Measurements from ENCODE around the gene SLX4.
A peak's percentile ranks its signal among the peaks of the same experiment; 100 is the strongest.
"Not testable (repeated sequence)": the region's sequence is repeated elsewhere in the genome, so short reads cannot be mapped to it uniquely, and the experiment has no call there.

SLX4 gene

DNA sequence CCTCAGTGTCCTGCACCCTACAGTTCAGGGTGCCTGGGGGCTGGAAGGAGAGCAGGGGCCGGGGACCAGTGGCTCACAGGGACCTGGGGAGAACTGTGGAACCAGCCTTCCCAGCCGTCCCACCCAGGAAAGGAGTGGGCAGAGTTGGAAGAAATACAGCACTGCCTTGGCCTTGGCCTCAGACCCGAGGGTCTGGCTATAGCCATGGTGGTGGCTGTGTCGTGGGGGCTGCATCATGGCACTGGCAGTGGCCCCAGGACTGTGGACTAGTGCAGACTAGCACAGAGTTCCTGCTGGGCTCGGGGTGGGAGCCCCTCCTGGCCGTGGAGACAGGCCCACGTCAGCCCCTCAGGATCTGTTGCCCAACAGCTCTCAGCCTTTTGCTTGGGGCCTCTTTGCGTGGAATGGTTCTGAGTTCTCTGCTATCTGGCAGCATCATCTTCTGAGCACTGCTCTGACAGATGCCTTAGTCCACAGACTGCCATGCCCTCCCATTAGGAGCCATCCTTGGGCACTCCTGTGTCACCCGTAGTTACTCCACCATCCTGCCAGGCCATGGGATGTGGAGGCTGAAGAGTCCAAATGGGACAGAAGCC is 30.5 kb upstream of the SLX4 start:
- no peak for DNase-seq

DNA sequence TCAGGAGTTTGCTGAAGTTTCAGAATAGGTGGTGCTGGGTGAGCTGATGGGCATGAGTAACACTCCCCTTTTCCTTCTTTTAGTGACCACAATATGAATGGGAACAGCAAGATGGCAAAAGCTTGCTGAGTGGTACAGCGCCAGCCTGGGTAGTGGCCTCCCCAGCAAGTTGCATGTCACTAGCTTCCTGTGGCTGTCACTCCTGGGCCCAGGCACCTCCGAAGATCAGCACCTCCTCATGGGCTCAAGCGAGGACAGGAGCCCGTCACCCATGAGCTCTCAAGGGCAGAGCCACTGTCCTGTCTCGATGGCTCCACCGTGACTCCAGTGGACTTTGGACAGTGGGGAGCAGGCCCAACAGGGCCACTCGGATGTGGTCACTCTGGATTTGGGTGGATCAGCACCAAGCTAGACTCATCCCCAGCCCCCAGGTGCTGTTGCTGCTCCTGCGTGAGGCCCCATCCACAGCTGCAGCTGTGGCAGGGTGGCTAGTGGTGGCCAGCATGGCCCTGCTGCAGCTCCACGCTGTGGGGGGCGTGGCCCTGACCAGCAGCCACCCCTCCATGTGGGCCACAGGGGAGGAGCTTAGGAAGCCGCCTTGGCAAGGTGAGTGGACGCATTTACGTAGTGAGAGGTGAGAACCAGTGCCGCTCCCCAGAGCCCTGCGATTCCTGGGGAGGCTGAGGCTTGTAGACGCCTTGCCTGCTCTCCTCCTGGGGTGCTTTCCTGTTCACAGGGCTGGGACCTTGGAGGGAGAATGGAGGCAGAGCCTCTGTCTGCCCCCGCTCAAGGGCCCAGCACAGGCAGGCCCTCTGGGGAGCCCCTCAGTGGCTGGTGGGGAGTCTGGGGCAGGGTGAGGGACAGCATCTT is 29.5 kb upstream of the SLX4 start:
- DNase-seq: no peak

GRCh38 chr16:3640207-3640606 is 28.8 kb upstream of the SLX4 start:
- no peak for DNase-seq

GRCh38 chr16:3638916-3639644 is 27.7 kb upstream of the SLX4 start:
- no peak for DNase-seq

DNA sequence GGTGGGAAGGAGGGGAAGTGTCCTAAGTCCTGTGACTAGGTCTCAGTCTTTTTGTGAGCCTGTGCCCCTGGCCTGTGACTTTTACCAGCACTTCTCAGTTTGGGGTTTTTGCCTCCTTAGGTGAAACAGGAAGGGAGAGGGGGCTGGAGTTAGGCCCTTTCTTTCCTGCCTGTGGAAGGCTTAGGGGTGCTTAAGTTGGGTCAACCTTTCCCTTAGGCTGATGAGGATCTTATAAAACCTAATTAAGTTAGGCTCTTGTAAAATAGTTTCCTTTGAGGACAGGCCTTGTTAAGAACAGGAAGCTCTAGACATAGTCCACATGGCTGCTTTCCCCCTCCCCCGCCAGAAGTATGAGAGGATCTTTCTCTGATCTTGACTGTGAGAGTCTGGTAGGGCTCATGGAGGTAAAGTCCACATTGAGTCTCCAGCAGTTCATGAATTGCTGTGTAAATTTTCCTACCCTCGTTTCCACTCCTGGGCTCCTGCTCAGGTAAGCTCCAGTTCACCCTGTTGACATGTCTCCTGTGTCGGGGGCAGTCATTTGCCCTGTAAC is 26.0 kb upstream of the SLX4 start:
- peak; percentile 13 for DNase-seq

GRCh38 chr16:3625911-3626732 is 14.7 kb upstream of the SLX4 start:
- DNase-seq: no peak

- no peak for DNase-seq
These were observed 13.9 kb upstream of the SLX4 start for GRCh38 chr16:3625331-3625730.

GRCh38 chr16:3623642-3624041 is 12.2 kb upstream of the SLX4 start:
- no peak for DNase-seq

DNA sequence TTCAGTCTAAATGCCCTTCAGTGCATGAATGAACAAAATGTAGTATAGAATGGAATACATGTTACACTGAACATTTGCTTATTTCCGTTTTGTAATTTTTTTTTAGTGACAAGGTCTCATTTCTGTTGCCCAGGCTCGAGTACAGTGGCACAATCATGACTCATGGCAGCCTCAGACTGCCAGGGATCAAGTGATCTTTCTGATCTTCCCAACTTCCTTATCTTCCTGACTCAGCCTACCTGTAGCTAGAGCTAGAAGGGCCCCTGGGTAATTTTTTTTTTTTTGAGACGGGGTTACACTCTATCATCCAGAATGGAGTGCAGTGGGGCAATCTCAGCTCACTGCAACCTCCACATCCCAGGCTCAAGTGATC is 7.3 kb upstream of the SLX4 start:
- DNase-seq: no peak

- DNase-seq: no peak
These were observed 1.4 kb upstream of the SLX4 start for GRCh38 chr16:3612510-3613466.

- no peak for DNase-seq
These were observed 684 bp downstream of the SLX4 start for GRCh38 chr16:3610698-3611145.

GRCh38 chr16:3609895-3610697 is 1.3 kb downstream of the SLX4 start:
- DNase-seq: no peak

GRCh38 chr16:3608976-3609375 is 2.4 kb downstream of the SLX4 start:
- not testable (repeated sequence) for DNase-seq

DNA sequence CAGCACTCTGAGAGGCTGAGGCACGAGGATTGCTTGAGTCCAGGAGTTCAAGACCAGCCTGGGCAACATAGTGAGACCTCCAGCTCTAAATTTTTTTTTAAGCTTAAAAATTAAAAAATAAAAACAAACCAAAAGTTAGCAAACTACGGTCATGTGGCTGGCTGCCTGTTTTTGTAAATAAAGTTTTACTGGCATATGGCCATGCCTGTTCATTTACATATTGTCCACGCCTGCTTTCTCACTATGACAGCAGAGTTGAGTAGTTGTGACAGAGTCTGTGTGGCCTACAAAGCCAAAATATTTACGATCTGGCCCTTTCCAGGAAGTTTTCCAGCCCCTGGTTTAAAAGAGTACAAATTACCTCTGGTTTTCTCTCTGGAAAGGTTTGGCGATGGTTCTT is 3.3 kb downstream of the SLX4 start:
- DNase-seq: no peak

- no peak for DNase-seq
These were observed 3.8 kb downstream of the SLX4 start for GRCh38 chr16:3607634-3608033.

GRCh38 chr16:3607161-3607560 is 4.2 kb downstream of the SLX4 start:
- DNase-seq: no peak

DNA sequence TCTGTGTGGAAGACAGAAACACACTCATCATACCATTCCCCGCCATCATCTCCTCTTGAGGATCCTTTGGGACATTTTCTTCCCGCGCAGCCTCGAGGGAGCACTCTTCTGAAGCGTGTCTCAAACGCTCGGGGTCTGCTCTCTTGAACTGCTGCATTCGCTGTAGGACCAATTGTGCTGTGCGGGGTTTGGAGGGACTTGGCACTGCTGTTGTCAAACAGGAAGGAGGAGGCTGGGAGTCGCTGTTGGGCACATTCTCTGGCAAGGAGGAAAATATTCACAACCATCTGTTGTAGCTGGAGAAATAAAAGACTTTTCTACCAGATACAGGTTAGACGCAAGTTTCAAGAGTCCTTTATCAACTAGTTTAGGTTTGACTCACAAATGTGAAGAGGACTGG is 5.0 kb downstream of the SLX4 start:
- DNase-seq: no peak

DNA sequence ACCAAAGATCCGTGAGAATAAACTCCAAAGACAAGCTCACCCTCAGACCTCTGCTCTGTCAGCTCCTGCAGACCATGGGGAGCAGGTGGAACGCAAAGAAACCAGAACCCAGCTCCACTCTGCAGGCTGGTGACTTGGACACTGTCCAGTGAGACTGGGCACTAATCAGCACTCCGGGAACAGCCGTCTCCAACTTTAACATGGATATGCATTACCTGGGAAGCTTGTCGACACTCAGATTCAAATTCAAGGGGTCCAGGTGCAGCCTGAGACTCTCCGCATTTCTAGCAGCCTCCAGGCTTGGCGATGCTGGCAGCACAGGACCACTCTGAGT is 9.1 kb downstream of the SLX4 start:
- no peak for DNase-seq

GRCh38 chr16:3601614-3602319 is 9.6 kb downstream of the SLX4 start:
- no peak for DNase-seq

GRCh38 chr16:3599922-3600321 is 11.5 kb downstream of the SLX4 start:
- DNase-seq: no peak
